ENCODE results near the gene DYSF.
"Not testable (repeated sequence)": the region's sequence is repeated elsewhere in the genome, so short reads cannot be mapped to it uniquely, and the experiment has no call there.

DYSF gene

GRCh38 chr2:71619230-71619741, 165.9 kb downstream of the DYSF start:
- DNase-seq, result no peak

- DNase-seq, result no peak
These were observed 166.8 kb downstream of the DYSF start for GRCh38 chr2:71620116-71620515.

GRCh38 chr2:71620851-71621251, 167.5 kb downstream of the DYSF start:
- DNase-seq, result no peak

GRCh38 chr2:71629273-71629672, 175.9 kb downstream of the DYSF start:
- no peak for DNase-seq

GRCh38 chr2:71629771-71630453, 176.6 kb downstream of the DYSF start:
- no peak for DNase-seq

GRCh38 chr2:71630454-71631328, 177.3 kb downstream of the DYSF start:
- DNase-seq, result no peak

- DNase-seq, result no peak
These were observed 178.1 kb downstream of the DYSF start for GRCh38 chr2:71631411-71631931.

GRCh38 chr2:71633086-71633485, 179.7 kb downstream of the DYSF start:
- DNase-seq, result no peak

- no peak for DNase-seq
These were observed 181.2 kb downstream of the DYSF start for GRCh38 chr2:71634567-71634966.

- DNase-seq, result no peak
These were observed 182.4 kb downstream of the DYSF start for GRCh38 chr2:71635798-71636197.

- DNase-seq, result no peak
These were observed 183.8 kb downstream of the DYSF start for GRCh38 chr2:71637168-71637567.

GRCh38 chr2:71637736-71638135, 184.4 kb downstream of the DYSF start:
- DNase-seq, result no peak

- no peak for DNase-seq
These were observed 186.4 kb downstream of the DYSF start for GRCh38 chr2:71639735-71640134.

GRCh38 chr2:71640489-71640888, 187.1 kb downstream of the DYSF start:
- no peak for DNase-seq

- no peak for DNase-seq
These were observed 190.5 kb downstream of the DYSF start for GRCh38 chr2:71643674-71644357.

GRCh38 chr2:71646028-71646427, 192.7 kb downstream of the DYSF start:
- no peak for DNase-seq

GRCh38 chr2:71647356-71647755, 194.0 kb downstream of the DYSF start:
- no peak for DNase-seq

GRCh38 chr2:71655498-71655897, 202.1 kb downstream of the DYSF start:
- DNase-seq, result no peak

- not testable (repeated sequence) for DNase-seq
These were observed 204.9 kb downstream of the DYSF start for GRCh38 chr2:71658256-71658655.

- no peak for DNase-seq
These were observed 205.4 kb downstream of the DYSF start for GRCh38 chr2:71658771-71659170.

GRCh38 chr2:71659868-71660518, 206.6 kb downstream of the DYSF start:
- DNase-seq, result no peak

GRCh38 chr2:71661782-71662181, 208.4 kb downstream of the DYSF start:
- no peak for DNase-seq
